ENCODE results near the gene HDAC4.

DNA sequence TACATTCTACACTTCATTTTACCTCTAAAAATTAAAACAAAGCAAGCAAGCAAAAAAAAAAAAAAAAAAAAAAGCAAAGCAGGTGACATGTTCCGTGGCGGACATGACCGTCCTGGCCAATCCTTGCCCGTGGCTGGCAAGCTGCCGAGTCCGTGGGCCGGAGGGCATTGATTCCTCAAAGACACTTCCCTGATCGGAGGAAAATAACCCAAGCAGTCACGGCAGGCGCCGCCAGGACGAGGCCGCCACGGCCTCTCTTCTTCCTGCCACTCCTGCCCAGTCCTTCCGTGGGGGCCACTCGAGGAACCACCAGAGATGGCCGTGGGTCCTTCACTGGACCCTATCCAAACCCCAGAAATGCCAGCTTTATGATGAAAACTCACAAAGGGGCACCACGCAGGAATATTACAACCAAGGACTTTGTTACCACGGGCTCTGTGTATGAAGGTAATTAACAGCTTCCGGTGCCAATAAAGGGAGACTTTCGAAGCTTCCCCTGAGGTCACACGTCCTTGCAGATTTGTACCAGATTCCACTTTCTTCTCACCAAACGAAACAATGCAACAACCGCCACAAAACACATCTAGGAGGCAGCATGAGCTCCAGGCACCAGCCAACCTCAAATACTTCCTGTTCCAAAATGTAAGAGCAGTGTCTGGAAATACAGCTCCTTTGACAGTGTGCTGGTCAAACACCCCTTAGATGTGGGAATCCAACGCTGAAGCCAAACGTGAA is 170.3 kb downstream of the HDAC4 start:
- no peak for TF ChIP-seq POLR2A (IDR thresholded peaks at IDR 0.05)
- TF ChIP-seq, protein P1, sequence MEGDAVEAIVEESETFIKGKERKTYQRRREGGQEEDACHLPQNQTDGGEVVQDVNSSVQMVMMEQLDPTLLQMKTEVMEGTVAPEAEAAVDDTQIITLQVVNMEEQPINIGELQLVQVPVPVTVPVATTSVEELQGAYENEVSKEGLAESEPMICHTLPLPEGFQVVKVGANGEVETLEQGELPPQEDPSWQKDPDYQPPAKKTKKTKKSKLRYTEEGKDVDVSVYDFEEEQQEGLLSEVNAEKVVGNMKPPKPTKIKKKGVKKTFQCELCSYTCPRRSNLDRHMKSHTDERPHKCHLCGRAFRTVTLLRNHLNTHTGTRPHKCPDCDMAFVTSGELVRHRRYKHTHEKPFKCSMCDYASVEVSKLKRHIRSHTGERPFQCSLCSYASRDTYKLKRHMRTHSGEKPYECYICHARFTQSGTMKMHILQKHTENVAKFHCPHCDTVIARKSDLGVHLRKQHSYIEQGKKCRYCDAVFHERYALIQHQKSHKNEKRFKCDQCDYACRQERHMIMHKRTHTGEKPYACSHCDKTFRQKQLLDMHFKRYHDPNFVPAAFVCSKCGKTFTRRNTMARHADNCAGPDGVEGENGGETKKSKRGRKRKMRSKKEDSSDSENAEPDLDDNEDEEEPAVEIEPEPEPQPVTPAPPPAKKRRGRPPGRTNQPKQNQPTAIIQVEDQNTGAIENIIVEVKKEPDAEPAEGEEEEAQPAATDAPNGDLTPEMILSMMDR (IDR thresholded peaks at IDR 0.05), result no peak
